Gastroesophageal sphincter (tissue), 4 donors: ENCODE data around the gene MAGEA10. TPM values are rescaled to one million over a fixed set of nuclear protein-coding genes. Genes with fewer than 3 reads are reported as not detected.
"Not testable (repeated sequence)": the region's sequence is repeated elsewhere in the genome, so short reads cannot be mapped to it uniquely, and the experiment has no call there.

Experiments used
- ATAC-seq: fragments of 150-250 bp; one replicate; pipeline ENCODE4 v1.9.1; 2016; ENCODE audit warnings: mild to moderate bottlenecking, moderate library complexity
- H3K27ac ChIP-seq, 4 donors: fragments of 200-600 bp; sonication (generic) in 3 of 4; 1 replicate in 3 of 4; 2 replicates in 1 of 4; pipeline ENCODE4 v1.5.1; 2016 to 2019
- H3K27me3 ChIP-seq: fragments of 200-600 bp; sonication (generic); one replicate; pipeline ENCODE4 v1.5.1; 2019
- H3K36me3 ChIP-seq, 2 donors: fragments of 200-600 bp; sonication (generic); one replicate each; pipeline ENCODE4 v1.5.1; 2019; ENCODE audit warnings: control low read depth in 1 of 2
- H3K4me1 ChIP-seq, 3 donors: fragments of 200-600 bp; sonication (generic); 1 replicate in 2 of 3; 2 replicates in 1 of 3; pipeline ENCODE4 v1.5.1; 2016 to 2019; ENCODE audit warnings: control low read depth in 2 of 3
- H3K4me3 ChIP-seq, 2 donors: fragments of 200-600 bp; sonication (generic); one replicate each; pipeline ENCODE4 v1.5.1; 2019; ENCODE audit warnings: mild to moderate bottlenecking in 1 of 2, moderate library complexity in 1 of 2
- H3K9me3 ChIP-seq, 3 donors: fragments of 200-600 bp; sonication (generic); one replicate each; pipeline ENCODE4 v1.5.1; 2017 to 2019; ENCODE audit warnings: control low read depth in 2 of 3
- EP300 ChIP-seq: sonication (generic); formaldehyde crosslinking; IDR thresholded peaks from one replicate; pipeline ENCODE4 v1.6.1; 2017; ENCODE audit warnings: antibody characterized with exemption, mild to moderate bottlenecking
- POLR2A ChIP-seq, 2 donors: fragments of 450-650 bp; IDR thresholded peaks; one replicate each; pipeline ENCODE4 v1.6.1; 2017; ENCODE audit warnings: antibody characterized with exemption in 2 of 2, mild to moderate bottlenecking in 2 of 2, moderate library complexity in 1 of 2
- POLR2AphosphoS5 ChIP-seq: sonication (generic); formaldehyde crosslinking; IDR thresholded peaks from one replicate; pipeline ENCODE4 v1.6.1; 2017; ENCODE audit warnings: antibody characterized with exemption
- WGBS, 2 donors: methylation state at CpG; one replicate each; pipeline ENCODE4 v1.1.5; 2018; ENCODE audit warnings: low coverage in 1 of 2; 5-methylcytosine and 5-hydroxymethylcytosine counted together
- total RNA-seq, 4 donors: library from RNA; depleted of rRNA; stranded (reverse); fragments of >200 nt; gene quantifications; one replicate each; pipeline ENCODE4 v1.1.0, GENCODE V29; 2016
- TF ChIP-seq, protein P1 (sequence below), 4 experiments: fragments of 200-600 bp in 2 of 4; fragments of 450-650 bp in 2 of 4; sonication (generic) in 1 of 4; IDR thresholded peaks; one replicate each; pipeline ENCODE4 v1.5.1; 2017 to 2019; ENCODE audit warnings: antibody characterized with exemption in 4 of 4, mild to moderate bottlenecking in 2 of 4, moderate library complexity in 2 of 4

MAGEA10 gene
- total RNA-seq, 4 donors from 2014 or later = not detected

DNA sequence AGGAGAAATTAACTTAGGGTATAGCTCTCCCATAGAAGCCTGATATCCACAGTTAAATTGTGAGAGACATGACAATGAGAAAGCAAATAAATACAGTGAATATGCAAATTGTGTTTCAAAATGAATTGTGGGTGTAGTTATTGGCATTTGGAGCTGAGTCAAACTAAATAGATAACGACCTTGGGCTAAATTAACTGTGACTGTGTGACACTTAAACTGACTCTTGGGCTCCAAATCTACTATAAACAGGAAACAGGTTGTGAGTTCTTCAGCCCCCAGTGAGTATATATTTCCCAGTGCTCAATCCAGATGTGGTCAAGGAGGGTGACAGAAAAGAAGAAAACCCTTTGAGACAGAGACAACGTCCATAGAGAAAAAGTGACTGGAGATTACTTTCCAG, 11.3 kb upstream of the MAGEA10 start:
- WGBS, 2 donors = 10 to 30% methylated on average over 2 of the region's 2 CpGs
- no peaks in the 10 kb centered on the region for H3K9me3 ChIP-seq
- H3K4me3 ChIP-seq = no peak overlapping the region
- H3K4me1 ChIP-seq = no peaks in the 10 kb centered on the region
- no peak for TF ChIP-seq POLR2AphosphoS5
- no peak for TF ChIP-seq EP300
- TF ChIP-seq, protein P1, sequence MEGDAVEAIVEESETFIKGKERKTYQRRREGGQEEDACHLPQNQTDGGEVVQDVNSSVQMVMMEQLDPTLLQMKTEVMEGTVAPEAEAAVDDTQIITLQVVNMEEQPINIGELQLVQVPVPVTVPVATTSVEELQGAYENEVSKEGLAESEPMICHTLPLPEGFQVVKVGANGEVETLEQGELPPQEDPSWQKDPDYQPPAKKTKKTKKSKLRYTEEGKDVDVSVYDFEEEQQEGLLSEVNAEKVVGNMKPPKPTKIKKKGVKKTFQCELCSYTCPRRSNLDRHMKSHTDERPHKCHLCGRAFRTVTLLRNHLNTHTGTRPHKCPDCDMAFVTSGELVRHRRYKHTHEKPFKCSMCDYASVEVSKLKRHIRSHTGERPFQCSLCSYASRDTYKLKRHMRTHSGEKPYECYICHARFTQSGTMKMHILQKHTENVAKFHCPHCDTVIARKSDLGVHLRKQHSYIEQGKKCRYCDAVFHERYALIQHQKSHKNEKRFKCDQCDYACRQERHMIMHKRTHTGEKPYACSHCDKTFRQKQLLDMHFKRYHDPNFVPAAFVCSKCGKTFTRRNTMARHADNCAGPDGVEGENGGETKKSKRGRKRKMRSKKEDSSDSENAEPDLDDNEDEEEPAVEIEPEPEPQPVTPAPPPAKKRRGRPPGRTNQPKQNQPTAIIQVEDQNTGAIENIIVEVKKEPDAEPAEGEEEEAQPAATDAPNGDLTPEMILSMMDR (IDR thresholded peaks at IDR 0.05) = no peak
- TF ChIP-seq POLR2A (IDR thresholded peaks at IDR 0.05) = no peak
- no peaks in the 10 kb centered on the region for H3K27me3 ChIP-seq
- no peaks in the 10 kb centered on the region for H3K36me3 ChIP-seq
- no peak for ATAC-seq
- H3K27ac ChIP-seq = no peak overlapping the region

DNA sequence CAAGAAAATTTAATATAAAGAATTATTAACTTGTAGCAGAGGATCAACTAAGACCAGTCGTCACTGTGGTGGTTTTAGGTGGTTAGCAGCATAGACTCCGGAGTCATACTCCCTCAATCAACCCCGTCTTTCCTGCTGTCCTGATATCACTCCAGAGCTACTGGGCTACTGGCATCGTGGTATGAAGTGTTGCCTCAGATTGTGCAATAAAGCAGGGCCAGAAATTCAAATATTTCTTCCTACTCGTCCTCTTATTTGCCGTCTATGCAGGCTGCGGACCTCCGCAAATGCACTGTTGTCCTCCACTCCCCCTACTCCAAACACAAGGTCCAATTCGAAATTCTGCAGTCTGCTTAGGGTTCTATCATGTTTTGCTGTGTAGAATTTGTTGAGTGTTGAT, 1.2 kb upstream of the MAGEA10 start:
- ATAC-seq = no peak
- Histone ChIP-seq H3K9me3 (no peaks in the 10 kb centered on the region), H3K27me3 (no peaks in the 10 kb centered on the region), H3K4me1 (no peaks in the 10 kb centered on the region), H3K36me3 (no peaks in the 10 kb centered on the region), H3K4me3 (no peak overlapping the region), H3K27ac (no peak overlapping the region)
- TF ChIP-seq, protein P1 (IDR thresholded peaks at IDR 0.05) = no peak
- TF ChIP-seq POLR2A (IDR thresholded peaks at IDR 0.05) = no peak
- no peak for TF ChIP-seq POLR2AphosphoS5
- TF ChIP-seq EP300 = no peak
- WGBS, 2 donors = 69% methylated on average over 5 to 9 of the region's 9 CpGs

DNA sequence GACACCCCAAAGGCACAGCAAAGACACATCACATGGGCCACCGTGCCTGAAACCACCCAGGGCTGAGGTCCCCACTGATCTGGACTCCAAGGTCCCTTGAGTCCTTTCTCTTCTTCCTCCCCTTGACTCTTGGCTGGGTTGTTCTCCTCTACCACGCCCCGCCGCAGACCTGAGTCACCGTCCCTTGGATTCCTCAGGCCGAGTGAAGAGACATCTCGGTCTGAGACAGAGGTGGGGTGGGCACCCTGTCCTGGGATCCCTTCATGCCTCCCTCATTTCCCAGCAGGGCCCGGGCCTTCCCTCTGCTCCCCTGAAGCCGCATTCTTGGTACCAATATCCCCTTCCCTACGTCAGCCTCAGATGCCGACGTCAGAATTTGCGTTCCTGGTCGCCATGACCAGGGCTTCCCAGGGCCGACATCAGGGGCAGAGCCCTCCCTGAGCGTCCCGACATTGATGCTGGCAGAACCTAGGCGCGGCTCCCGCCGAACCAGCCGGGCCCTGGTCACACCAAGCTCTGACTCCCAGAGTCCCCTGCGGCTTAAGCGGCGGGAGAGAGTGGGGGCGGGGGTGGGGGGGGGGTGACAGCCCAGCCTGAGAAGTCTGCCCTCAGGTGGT, 498 bp downstream of the MAGEA10 start:
- Histone ChIP-seq H3K36me3 (no peaks in the 10 kb centered on the region), H3K9me3 (no peaks in the 10 kb centered on the region), H3K4me3 (no peak overlapping the region), H3K27ac (no peak overlapping the region), H3K4me1 (no peaks in the 10 kb centered on the region), H3K27me3 (no peaks in the 10 kb centered on the region)
- no peak for ATAC-seq
- WGBS, 2 donors = 100% methylated on average over 1 of the region's 26 CpGs; no CpG with 5 or more reads in 1 of the 2 donors
- TF ChIP-seq POLR2AphosphoS5 (no peak), POLR2A (IDR thresholded peaks at IDR 0.05) (no peak), EP300 (no peak)
- TF ChIP-seq, protein P1 (IDR thresholded peaks at IDR 0.05) = no peak

DNA sequence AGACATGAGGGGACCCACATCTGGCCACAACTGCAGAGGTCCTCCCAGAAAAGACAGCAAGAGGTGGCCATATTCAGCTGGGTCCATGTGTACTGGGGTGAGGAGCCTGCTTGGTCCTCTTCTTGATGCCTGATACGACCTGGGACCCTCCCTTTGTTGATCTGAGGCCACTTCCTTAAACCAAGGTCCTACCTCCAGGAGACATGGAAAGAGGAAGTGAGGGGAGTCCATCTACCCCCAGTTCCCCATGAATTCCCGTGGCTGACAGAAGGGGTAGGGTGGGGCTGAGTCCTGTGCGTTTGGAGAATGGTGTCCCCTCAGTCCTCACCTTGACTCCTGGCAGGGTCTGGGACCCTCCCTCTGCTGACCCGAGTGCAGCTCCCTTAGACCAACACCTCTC, 2.1 kb downstream of the MAGEA10 start:
- Histone ChIP-seq H3K4me1 (no peaks in the 10 kb centered on the region), H3K4me3 (no peak overlapping the region), H3K9me3 (no peaks in the 10 kb centered on the region), H3K27ac (no peak overlapping the region), H3K27me3 (no peaks in the 10 kb centered on the region), H3K36me3 (no peaks in the 10 kb centered on the region)
- TF ChIP-seq EP300 (no peak), POLR2AphosphoS5 (no peak)
- 60% methylated on average over 1 of the region's 4 CpGs; no CpG with 5 or more reads in 1 of the 2 donors for WGBS, 2 donors
- no peak for ATAC-seq

DNA sequence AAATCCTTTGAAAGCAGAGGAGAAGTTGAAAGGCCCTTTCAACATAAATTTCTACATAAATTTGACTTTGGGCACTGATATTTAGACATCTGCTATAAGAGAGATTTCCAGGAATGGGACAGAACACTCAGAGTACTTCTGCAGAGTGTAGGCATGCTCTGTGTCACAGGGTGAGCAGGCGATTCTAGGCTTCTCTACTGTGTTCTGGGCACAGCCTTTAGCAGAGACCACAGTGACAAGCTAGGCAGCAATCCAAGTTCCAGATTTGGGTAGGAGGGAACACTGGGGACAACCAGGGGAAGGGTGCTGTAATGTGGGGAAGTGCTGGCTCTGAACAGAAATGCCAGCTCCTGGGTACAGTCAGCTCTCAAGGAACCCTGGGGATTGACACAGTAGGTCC, 6.9 kb downstream of the MAGEA10 start:
- Histone ChIP-seq H3K9me3 (no peaks in the 10 kb centered on the region), H3K27me3 (no peaks in the 10 kb centered on the region), H3K27ac (no peak overlapping the region), H3K36me3 (no peaks in the 10 kb centered on the region), H3K4me1 (no peaks in the 10 kb centered on the region), H3K4me3 (no peak overlapping the region)
- 100% methylated on average over 1 of the region's 1 CpG; no CpG with 5 or more reads in 1 of the 2 donors for WGBS, 2 donors
- TF ChIP-seq, protein P1 (IDR thresholded peaks at IDR 0.05) = no peak
- no peak for TF ChIP-seq EP300
- no peak for TF ChIP-seq POLR2A (IDR thresholded peaks at IDR 0.05)
- TF ChIP-seq POLR2AphosphoS5 = no peak
- ATAC-seq = no peak

DNA sequence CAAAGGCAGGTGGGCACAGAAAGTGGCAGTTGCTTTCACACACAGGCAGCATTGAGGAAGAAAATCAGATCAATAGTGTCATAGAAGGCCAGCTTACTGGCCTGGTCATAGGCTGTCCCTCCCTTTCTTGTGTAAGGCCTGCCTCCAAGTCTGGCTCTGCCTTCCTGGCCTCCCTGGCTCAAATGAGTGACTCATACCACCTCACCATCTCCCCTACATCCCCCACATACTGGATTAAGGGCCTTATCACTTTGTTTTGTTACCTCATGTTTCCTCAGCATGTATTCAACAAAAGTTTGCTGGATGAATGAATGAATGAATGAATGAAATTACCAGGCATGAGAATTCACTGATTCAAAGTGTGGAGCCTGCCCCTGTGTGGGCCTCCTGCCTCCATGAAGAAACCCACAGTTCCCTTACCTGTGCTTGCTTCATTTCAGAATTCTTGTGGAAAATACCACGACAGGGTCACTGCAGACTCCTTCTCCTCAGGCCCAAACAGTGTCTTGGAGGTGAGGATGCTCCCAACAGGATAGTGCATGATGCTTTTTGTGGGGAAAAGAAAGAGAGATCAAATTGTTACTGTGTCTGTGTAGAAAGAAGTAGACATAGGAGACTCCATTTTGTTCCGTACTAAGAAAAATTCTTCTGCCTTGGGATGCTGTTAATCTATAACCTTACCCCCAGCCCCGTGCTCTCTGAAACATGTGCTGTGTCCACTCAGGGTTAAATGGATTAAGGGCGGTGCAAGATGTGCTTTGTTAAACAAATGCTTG, 9.1 kb downstream of the MAGEA10 start:
- H3K36me3 ChIP-seq, H3K9me3 ChIP-seq, ATAC-seq, H3K4me3 ChIP-seq, H3K4me1 ChIP-seq, H3K27ac ChIP-seq, H3K27me3 ChIP-seq: not testable (repeated sequence)
- WGBS, 2 donors = 67% methylated on average over 1 of the region's 4 CpGs; no CpG with 5 or more reads in 1 of the 2 donors
